Fibroblast of pulmonary artery (primary cell): Measurements from ENCODE around the gene NDFIP2.

Experiments used
- DNase-seq: peaks from one replicate; pipeline ENCODE4 v3.0.0-alpha.2; 2010; ENCODE audit warnings: low read depth
- H3K4me3 ChIP-seq: replicated peaks from 2 replicates; pipeline ENCODE4 v1.5.1; 2011; ENCODE audit warnings: low read depth, mild to moderate bottlenecking, control low read depth, low read length, moderate library complexity
- TF ChIP-seq, protein P1 (sequence below): IDR thresholded peaks from 2 replicates; pipeline ENCODE4 v1.5.1; 2011; ENCODE audit warnings: mild to moderate bottlenecking, control low read depth, low read length, inconsistent platforms; ENCODE audit errors: missing control alignments

NDFIP2 gene

DNA sequence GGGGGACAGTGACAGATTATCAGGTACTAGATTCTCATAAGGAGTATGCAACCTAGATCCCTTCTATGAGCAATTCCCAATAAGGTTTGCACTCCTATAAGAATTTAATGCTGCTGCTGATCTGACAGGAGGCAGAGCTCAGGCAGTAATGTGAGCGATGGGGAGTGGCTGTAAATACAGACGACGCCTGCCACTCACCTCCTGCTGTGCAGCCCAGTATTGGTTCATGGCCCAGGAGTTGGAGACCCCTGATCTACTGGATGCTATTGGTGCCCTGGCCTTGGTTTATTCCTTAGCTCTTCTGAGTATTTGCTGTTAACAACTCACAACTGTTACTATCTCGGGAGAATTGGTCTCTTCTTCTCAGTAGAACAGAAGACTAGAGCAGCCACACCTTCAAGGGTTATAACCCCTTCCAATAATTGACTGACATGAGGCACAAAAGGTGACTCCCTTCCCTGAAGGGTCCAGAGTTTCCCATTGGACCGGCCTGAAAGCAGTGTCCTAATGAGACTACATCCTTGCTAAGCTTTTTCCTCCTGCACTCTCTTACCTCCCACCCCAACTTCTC is 39.9 kb upstream of the NDFIP2 start:
- no peak for DNase-seq
- TF ChIP-seq, protein P1, sequence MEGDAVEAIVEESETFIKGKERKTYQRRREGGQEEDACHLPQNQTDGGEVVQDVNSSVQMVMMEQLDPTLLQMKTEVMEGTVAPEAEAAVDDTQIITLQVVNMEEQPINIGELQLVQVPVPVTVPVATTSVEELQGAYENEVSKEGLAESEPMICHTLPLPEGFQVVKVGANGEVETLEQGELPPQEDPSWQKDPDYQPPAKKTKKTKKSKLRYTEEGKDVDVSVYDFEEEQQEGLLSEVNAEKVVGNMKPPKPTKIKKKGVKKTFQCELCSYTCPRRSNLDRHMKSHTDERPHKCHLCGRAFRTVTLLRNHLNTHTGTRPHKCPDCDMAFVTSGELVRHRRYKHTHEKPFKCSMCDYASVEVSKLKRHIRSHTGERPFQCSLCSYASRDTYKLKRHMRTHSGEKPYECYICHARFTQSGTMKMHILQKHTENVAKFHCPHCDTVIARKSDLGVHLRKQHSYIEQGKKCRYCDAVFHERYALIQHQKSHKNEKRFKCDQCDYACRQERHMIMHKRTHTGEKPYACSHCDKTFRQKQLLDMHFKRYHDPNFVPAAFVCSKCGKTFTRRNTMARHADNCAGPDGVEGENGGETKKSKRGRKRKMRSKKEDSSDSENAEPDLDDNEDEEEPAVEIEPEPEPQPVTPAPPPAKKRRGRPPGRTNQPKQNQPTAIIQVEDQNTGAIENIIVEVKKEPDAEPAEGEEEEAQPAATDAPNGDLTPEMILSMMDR, result no peak
- no peak overlapping the region for H3K4me3 ChIP-seq

DNA sequence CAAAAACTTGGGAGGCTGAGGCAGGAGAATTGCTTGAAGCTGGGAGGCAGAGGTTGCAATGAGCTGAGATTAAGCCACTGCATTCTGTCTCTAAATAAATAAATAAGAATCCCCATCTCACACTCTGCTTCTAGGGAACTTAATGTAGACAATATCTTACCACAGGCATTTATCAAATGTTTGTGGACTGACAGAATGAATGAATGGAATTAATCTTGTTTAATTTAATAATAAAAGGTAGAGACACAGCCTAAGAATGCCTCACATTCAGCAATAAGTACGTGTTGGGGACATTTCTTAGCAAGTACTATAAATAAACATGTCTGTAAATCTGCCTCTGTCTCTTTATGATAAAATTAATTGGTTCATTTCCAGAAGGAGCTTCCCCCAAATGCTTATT is 38.7 kb upstream of the NDFIP2 start:
- DNase-seq, result no peak
- no peak overlapping the region for H3K4me3 ChIP-seq
- TF ChIP-seq, protein P1, result no peak

DNA sequence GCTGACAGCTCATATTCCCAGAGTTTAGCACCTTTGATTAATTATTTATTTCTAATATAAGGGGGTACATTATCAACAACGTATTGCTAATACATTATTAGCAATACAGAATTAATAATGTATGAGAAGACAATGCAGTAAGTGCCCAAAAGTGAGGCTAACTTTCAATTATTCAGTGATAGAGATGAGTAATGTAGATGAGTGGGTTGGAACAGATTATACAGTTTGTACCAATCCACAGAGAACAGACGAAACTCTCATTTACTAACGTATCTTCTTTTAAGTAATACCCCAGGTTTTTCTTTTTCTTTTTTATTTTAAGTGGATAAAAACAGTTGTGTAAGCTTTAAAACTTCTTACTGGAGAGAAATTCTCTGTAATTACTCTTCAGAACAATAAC is 38.2 kb upstream of the NDFIP2 start:
- H3K4me3 ChIP-seq, result no peak overlapping the region
- DNase-seq, result no peak
- TF ChIP-seq, protein P1, result no peak

DNA sequence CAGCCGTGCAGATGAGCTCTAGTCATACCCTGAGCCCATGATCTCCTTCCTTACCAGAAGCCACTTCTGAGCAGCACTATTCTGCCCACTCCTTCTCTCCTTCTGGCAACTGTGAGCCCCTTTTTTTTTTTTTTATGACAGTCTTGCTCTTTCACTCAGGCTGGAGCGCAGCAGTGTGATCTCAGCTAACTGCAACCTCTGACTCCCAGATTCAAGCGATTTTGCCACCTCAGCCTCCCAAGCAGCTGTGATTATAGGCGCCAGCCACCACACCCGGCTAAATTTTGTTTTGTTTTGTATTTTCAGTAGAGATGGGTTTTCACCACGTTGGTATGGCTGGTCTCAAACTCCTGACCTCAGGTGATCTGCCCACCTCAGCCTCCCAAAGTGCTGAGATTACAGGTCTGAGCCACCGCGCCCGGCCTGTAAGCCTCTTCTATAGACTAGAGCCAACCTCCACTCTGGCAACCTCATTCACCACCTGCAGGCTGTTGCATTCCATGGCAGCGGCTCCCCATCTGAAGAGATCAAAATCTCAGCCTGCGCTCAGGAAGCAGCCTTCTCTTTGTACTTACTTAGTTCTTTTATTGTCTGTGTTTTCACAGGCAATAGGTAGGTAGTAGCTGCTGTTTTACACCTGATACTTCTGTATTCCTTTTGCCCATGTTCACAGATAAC is 34.8 kb upstream of the NDFIP2 start:
- DNase-seq, result no peak
- TF ChIP-seq, protein P1, result no peak
- H3K4me3 ChIP-seq, result no peak overlapping the region

DNA sequence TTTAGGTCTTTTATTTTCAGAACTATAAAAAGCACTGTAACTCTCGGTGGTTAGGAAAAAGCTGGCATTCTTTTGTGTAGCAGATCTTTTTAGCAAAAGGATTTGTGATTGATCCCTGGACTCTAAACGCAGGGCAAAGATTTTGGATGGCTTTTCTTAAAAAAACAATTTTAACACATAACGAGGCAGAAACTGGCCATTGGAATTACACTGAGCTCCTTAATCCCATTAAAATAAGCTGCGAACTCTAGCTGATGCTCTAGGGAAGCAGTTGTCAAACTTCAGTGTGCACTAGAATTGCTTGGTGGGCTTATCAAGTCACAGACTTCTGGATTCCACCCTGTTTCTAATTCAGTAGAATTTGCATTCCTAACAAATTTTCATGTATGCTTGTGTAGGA is 33.8 kb upstream of the NDFIP2 start:
- DNase-seq, result no peak
- TF ChIP-seq, protein P1, result no peak

DNA sequence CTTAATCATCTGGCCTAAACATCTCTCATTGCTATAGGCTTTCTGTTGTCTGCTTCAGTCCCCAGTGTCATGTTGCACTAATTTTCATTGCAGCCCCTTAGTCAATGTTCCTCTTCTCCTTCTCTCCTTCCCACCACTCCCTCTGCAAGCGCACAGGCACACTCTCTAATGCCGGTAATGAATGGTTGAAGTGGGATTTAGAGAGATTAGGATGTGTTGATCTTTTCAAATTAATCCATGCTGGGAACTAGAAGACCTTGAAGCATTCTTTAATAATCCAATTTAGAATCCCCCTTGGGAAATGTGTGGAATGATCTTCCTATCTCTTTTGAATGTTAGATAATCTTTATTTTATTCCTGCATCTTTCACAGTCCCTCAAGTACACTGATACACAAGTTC is 33.2 kb upstream of the NDFIP2 start:
- no peak overlapping the region for H3K4me3 ChIP-seq
- TF ChIP-seq, protein P1, result no peak
- DNase-seq, result no peak

More for the DNA sequence above, 33.8 kb upstream of the NDFIP2 start:
- no peak overlapping the region for H3K4me3 ChIP-seq

DNA sequence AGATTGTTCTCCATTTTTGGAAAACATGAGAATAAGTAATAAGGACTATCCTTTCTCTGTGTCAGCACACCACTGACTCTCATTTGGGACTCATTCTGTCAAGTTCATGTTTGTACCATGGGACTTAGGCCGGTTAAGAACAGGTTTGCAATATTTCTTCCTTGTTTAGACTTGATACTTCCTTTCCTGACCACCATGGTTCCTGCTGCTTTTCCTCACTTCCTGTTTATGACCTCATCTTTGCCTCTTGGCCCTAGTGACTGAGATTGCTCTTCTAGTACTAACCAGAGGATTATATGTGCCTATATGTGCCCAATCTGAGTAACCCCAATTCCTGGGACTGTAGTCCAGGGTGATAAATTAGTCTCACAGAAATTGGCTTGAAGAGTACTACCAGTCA is 32.5 kb upstream of the NDFIP2 start:
- TF ChIP-seq, protein P1, result no peak
- no peak overlapping the region for H3K4me3 ChIP-seq
- no peak for DNase-seq
